ENCODE results near the gene PDE6C. TPM values are rescaled to one million over a fixed set of nuclear protein-coding genes. Genes with fewer than 3 reads are reported as not detected.

PDE6C gene
- total and polyA plus RNA-seq, 2 donors from 2014 or later = not detected

- FAIRE-seq (no peak), DNase-seq (no peak)
- no peak for TF ChIP-seq CTCF (IDR thresholded peaks at IDR 0.05; ENCODE audit: borderline replicate concordance, extremely low read depth, insufficient read depth)
- Histone ChIP-seq H3K36me3 (ENCODE audit: control insufficient read depth in 2 of 3, insufficient read depth in 3 of 3, low read length in 3 of 3) (no peaks in the 10 kb centered on the region), H3K4me1 (ENCODE audit: control insufficient read depth in 2 of 3, insufficient read depth in 2 of 3, low read depth in 1 of 3, low read length in 3 of 3) (no peaks in the 10 kb centered on the region), H3K27me3 (ENCODE audit: control insufficient read depth, insufficient read depth, low read length) (peaks cover 32% of the 10 kb centered on the region), H3K27ac (ENCODE audit: low read depth in 2 of 2, low read length in 2 of 2) (no peak overlapping the region), H3K9me3 (ENCODE audit: control insufficient read depth in 2 of 3, insufficient read depth in 1 of 3, low read length in 3 of 3) (no peaks in the 10 kb centered on the region), H3K4me3 (ENCODE audit: low read length in 3 of 3) (no peak overlapping the region), H3K9ac (ENCODE audit: low read length in 3 of 3) (no peak overlapping the region)
- intact Hi-C loops (cut with DNase I) = no loop called here
Observed at GRCh38 chr10:93603023-93603422, 9.3 kb upstream of the PDE6C start.

GRCh38 chr10:93604146-93604545, 8.2 kb upstream of the PDE6C start:
- no peak for TF ChIP-seq CTCF (IDR thresholded peaks at IDR 0.05; ENCODE audit: borderline replicate concordance, extremely low read depth, insufficient read depth)
- Histone ChIP-seq H3K27me3 (ENCODE audit: control insufficient read depth, insufficient read depth, low read length) (peaks cover 32% of the 10 kb centered on the region), H3K4me3 (ENCODE audit: low read length in 3 of 3) (no peak overlapping the region), H3K4me1 (ENCODE audit: control insufficient read depth in 2 of 3, insufficient read depth in 2 of 3, low read depth in 1 of 3, low read length in 3 of 3) (no peaks in the 10 kb centered on the region), H3K36me3 (ENCODE audit: control insufficient read depth in 2 of 3, insufficient read depth in 3 of 3, low read length in 3 of 3) (no peaks in the 10 kb centered on the region), H3K9ac (ENCODE audit: low read length in 3 of 3) (no peak overlapping the region), H3K9me3 (ENCODE audit: control insufficient read depth in 2 of 3, insufficient read depth in 1 of 3, low read length in 3 of 3) (no peaks in the 10 kb centered on the region), H3K27ac (ENCODE audit: low read depth in 2 of 2, low read length in 2 of 2) (no peak overlapping the region)
- intact Hi-C loops (cut with DNase I) = no loop called here
- DNase-seq (no peak), FAIRE-seq (no peak)

GRCh38 chr10:93608421-93608820, 3.9 kb upstream of the PDE6C start:
- Histone ChIP-seq H3K27ac (ENCODE audit: low read depth in 2 of 2, low read length in 2 of 2) (no peak overlapping the region), H3K36me3 (ENCODE audit: control insufficient read depth in 2 of 3, insufficient read depth in 3 of 3, low read length in 3 of 3) (no peaks in the 10 kb centered on the region), H3K27me3 (ENCODE audit: control insufficient read depth, insufficient read depth, low read length) (peaks cover 11% of the 10 kb centered on the region), H3K9me3 (ENCODE audit: control insufficient read depth in 2 of 3, insufficient read depth in 1 of 3, low read length in 3 of 3) (no peaks in the 10 kb centered on the region), H3K4me1 (ENCODE audit: control insufficient read depth in 2 of 3, insufficient read depth in 2 of 3, low read depth in 1 of 3, low read length in 3 of 3) (no peaks in the 10 kb centered on the region), H3K9ac (ENCODE audit: low read length in 3 of 3) (no peak overlapping the region), H3K4me3 (ENCODE audit: low read length in 3 of 3) (no peak overlapping the region)
- intact Hi-C loops (cut with DNase I) = no loop called here
- DNase-seq (no peak), FAIRE-seq (no peak)
- no peak for TF ChIP-seq CTCF (IDR thresholded peaks at IDR 0.05; ENCODE audit: borderline replicate concordance, extremely low read depth, insufficient read depth)

GRCh38 chr10:93613126-93613525, 789 bp downstream of the PDE6C start:
- no peak overlapping the region for H3K4me3 ChIP-seq (ENCODE audit: low read length in 3 of 3)
- no peaks in the 10 kb centered on the region for H3K36me3 ChIP-seq (ENCODE audit: control insufficient read depth in 2 of 3, insufficient read depth in 3 of 3, low read length in 3 of 3)
- FAIRE-seq (no peak), DNase-seq (no peak)
- H3K27ac ChIP-seq (ENCODE audit: low read depth in 2 of 2, low read length in 2 of 2) = no peak overlapping the region
- no peaks in the 10 kb centered on the region for H3K9me3 ChIP-seq (ENCODE audit: control insufficient read depth in 2 of 3, insufficient read depth in 1 of 3, low read length in 3 of 3)
- H3K27me3 ChIP-seq (ENCODE audit: control insufficient read depth, insufficient read depth, low read length) = no peaks in the 10 kb centered on the region
- no peak overlapping the region for H3K9ac ChIP-seq (ENCODE audit: low read length in 3 of 3)
- no peaks in the 10 kb centered on the region for H3K4me1 ChIP-seq (ENCODE audit: control insufficient read depth in 2 of 3, insufficient read depth in 2 of 3, low read depth in 1 of 3, low read length in 3 of 3)
- no peak for TF ChIP-seq CTCF (IDR thresholded peaks at IDR 0.05; ENCODE audit: borderline replicate concordance, extremely low read depth, insufficient read depth)
- intact Hi-C loops (cut with DNase I) = no loop called here

Data from kidney (tissue), 14 donors.